GM19372 (cell line): Measurements from ENCODE around the gene PP2D1.
A peak's percentile ranks its signal among the peaks of the same experiment; 100 is the strongest.
"Not testable (repeated sequence)": the region's sequence is repeated elsewhere in the genome, so short reads cannot be mapped to it uniquely, and the experiment has no call there.

Source experiments
- ATAC-seq: cut with Tn5 transposase; IDR thresholded peaks from one replicate; pipeline ENCODE4 v1.9.1; 2021; ENCODE audit warnings: mild to moderate bottlenecking, low read depth, moderate library complexity; ENCODE audit not compliant: unreplicated experiment

Gene PP2D1

GRCh38 chr3:20012164-20012563, at the start of gene PP2D1:
Gene PP2D1 (minus strand): TSS chr3:20012264. CDS start chr3:20012072, 192 bp downstream.
- no peak for ATAC-seq

GRCh38 chr3:20060974-20061685, 49.1 kb upstream of the PP2D1 start:
- ATAC-seq, result peak; percentile 64

GRCh38 chr3:20059929-20060328, 47.9 kb upstream of the PP2D1 start:
- no peak for ATAC-seq

GRCh38 chr3:20057612-20058180, 45.6 kb upstream of the PP2D1 start:
- ATAC-seq, result no peak

- no peak for ATAC-seq
Measured at GRCh38 chr3:20056725-20057611, 44.9 kb upstream of the PP2D1 start.

- ATAC-seq, result no peak
Measured at GRCh38 chr3:20055842-20056241, 43.8 kb upstream of the PP2D1 start.

- peak; percentile 34 for ATAC-seq
Measured at GRCh38 chr3:20055020-20055775, 43.1 kb upstream of the PP2D1 start.

- ATAC-seq, result peak; percentile 58
Measured at GRCh38 chr3:20054549-20054987, 42.5 kb upstream of the PP2D1 start.

GRCh38 chr3:20052851-20053250, 40.8 kb upstream of the PP2D1 start:
- no peak for ATAC-seq

- no peak for ATAC-seq
Measured at GRCh38 chr3:20051123-20051806, 39.2 kb upstream of the PP2D1 start.

GRCh38 chr3:20047976-20048883, 36.2 kb upstream of the PP2D1 start:
- ATAC-seq, result no peak

GRCh38 chr3:20047341-20047779, 35.3 kb upstream of the PP2D1 start:
- ATAC-seq, result no peak

- ATAC-seq, result no peak
Measured at GRCh38 chr3:20046556-20046955, 34.5 kb upstream of the PP2D1 start.

- ATAC-seq, result not testable (repeated sequence)
Measured at GRCh38 chr3:20045141-20045540, 33.1 kb upstream of the PP2D1 start.

GRCh38 chr3:20043825-20044224, 31.8 kb upstream of the PP2D1 start:
- ATAC-seq, result no peak

- peak; percentile 13 for ATAC-seq
Measured at GRCh38 chr3:20043396-20043795, 31.3 kb upstream of the PP2D1 start.

- no peak for ATAC-seq
Measured at GRCh38 chr3:20042331-20042730, 30.3 kb upstream of the PP2D1 start.

- peak; percentile 37 for ATAC-seq
Measured at GRCh38 chr3:20041197-20041780, 29.2 kb upstream of the PP2D1 start.
